Stimulated activated CD4-positive, alpha-beta T cell treated with anti-CD3 and anti-CD28 coated beads, Interleukin-15, amount 100 ng/mL, for 24 hours (primary cell): ENCODE measurements around the gene FCMR.

Experiments used
- DNase-seq: peaks from one replicate; pipeline ENCODE4 v3.0.0-alpha.2; 2020

The FCMR gene

DNA sequence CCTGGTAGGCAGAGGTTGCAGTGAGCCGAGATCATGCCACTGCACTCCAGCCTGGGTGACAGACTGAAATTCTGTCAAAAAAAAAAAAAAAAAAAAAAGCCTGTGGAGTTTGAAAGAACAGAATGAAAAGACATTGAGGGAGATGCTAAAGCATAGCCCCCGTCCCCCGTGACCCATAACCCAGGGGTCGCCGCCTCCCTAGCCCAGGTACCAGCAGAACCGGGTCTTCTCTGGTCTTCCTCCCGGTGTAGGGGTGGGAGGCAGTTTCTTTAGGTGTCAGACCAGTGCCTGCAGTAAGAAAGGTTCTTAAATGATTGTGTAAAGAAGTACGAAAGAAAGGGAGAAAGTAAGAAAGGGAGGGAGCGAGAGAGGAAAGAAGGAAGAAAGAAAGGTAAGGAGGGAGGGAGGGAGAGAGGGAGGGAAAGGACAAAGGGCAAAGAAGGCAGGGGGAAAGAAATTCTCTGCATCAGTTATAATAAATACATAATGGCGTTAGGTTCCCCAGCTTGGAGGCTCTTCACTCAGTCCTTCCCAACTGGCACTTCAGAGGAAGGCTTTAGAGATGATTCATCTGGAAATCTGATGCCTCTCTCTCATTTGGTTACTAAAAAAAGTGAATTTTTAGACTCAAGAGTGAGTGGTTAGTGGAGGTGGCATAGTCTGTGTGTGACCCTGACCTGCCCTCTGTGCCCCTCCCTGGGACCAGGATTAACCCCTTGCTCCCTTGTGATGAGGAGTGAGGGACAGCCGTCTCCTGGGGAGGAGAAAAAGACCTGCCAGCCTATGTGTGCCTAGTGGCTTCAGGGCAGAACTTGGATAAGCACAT is 23.4 kb downstream of the FCMR start:
- no peak for DNase-seq

DNA sequence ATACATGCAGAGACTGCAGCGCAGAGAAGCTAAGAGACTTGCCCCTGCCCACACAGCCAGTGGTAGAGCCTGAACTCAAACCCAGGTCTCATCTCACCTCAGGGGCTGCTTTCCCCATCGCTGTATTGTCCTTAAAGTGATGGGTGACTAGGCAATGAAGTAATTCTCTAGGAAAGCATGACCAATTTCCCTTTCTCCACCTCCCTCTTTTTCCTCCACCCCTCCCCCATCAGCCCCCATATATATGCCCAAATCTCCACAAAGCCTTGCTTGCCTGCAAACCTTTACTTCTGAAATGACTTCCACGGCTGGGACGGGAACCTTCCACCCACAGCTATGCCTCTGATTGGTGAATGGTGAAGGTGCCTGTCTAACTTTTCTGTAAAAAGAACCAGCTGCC is 24.6 kb downstream of the FCMR start, which contains the start of gene IL24:
TSS of gene IL24 (plus strand) at position 269 of the 400 bp plus-strand sequence. CDS start 390 bp downstream, outside the sequence.
- DNase-seq, result peak; percentile 85

DNA sequence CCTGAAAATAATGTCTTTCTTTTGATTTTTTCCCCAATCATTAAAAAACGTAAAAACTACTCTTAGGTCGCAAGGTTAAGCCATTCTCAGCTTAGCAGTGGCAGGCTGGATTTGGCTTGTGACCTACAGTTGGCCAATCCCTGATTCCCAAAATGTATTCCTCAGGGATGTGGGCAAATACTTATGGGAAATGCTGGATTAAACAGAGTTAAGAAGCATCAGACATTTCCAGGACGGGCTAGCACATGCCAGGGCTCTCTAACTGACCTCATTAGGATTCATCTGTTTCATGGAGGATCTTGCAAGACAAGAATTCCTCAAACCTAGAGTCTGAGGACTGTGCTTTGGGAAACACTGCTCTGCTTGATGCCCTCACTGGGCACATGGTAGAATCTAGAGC is 25.5 kb downstream of the FCMR start:
- DNase-seq, result no peak

- DNase-seq, result no peak
These were observed 25.9 kb downstream of the FCMR start for GRCh38 chr1:206895837-206896242.

DNA sequence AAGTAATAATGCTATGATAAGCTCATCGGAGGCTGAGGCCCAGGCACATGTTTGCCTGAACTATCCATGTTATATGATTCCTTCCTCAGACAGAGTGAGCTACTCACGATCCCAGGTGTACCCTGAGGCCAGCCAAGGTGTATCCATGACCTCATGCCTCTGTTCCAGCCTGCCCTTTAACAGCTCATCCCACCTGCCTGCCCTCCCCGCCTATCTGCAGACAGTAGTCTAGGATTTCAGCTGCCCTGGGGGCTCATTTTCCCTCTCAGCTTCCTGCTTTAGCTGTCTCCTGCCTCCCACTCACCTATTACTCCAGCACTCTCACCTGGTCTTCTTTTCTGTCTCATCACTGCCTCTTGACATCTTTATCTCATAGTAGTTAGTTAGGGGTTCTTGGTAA is 26.4 kb downstream of the FCMR start:
- DNase-seq, result no peak

- DNase-seq, result no peak
These were observed 28.4 kb downstream of the FCMR start for GRCh38 chr1:206893380-206893779.

DNA sequence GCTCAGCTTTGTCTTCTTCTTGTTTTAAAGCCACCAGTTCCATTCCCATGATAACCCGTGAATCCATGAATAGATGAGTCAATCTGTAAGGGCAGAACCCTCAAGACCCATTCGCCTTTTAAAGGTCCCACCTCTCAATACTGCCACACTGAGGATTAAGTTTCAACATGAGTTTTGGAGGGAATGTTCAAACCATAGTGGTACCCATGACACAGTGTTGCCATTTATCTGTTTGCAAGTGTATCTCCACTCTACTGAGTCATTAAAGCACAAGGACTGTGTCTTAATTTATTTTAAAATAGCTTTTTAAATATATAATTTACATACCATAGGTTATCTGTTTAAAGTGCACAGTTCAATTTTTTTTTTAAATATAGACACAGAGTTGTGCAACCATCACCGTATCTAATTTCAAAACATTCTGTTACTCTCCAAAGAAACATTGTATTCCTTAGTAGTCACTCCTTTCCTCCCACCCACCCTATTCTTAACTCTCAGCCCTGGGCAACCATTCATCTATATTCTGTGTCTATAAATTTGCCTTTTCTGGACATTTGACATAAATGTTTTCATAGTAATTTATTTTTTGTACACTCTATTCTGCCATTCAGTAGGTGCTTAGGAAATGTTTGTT is 29.3 kb downstream of the FCMR start:
- DNase-seq, result no peak

DNA sequence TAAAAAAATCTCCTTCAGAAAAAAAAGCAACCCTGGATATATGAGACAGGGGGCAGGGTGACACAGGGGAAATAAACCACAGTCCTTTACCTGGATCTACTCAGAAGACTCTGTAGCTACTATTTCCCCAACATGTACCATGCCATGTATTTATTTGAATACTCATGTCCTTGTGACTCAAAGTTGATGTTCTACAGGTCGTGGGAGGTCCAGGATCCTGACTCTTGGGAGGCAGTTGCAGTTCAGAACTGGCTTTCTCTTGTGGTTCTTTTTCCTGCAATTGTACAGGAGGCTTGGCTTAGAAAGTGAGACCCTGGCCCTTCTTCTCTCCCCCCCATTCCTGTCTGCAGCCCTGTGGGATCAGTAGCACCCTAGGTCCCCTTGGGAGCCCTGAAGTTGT is 30.3 kb downstream of the FCMR start:
- DNase-seq, result no peak

- peak; percentile 42 for DNase-seq
These were observed 31.3 kb downstream of the FCMR start for GRCh38 chr1:206890125-206891060.

GRCh38 chr1:206887701-206888100 is 34.0 kb downstream of the FCMR start:
- DNase-seq, result no peak

DNA sequence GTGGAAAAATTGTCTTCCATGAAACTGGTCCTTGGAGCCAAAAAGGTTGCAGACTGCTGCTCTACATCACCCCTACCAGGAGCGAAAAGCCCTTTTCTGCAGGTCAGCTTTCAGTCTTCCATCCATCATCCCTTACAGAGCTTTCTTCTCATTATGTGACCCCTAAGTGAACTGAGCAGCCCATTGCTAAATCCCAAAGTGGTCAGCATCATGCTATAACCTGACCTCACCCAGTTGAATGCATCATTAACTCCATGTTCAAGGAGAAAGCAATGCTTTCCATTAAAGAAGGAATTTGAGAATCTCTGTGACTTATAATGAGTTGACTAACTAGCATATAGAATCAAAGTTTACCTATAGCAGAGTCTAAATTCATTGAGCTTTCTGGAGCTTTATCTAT is 34.9 kb downstream of the FCMR start:
- DNase-seq, result no peak

- DNase-seq, result no peak
These were observed 36.2 kb downstream of the FCMR start for GRCh38 chr1:206885341-206886060.

- DNase-seq, result no peak
These were observed 37.9 kb downstream of the FCMR start for GRCh38 chr1:206883876-206884275.

DNA sequence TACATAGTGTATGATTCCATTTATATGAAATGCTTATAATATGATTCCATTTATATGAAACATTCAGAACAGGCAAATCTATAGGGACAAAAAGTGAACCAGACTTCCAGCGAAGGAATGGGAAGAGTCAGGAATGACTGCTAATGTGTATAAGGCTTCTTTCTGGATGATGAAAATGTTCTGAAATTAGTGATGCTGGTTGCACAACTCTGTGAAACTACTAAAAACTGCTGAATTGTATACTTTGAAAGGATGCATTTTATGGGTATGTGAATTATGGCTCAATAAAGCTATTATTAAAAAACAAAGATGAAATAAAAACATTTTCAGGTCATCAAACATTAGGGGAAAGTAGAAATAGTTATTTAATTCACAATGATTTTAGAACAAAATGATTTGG is 38.6 kb downstream of the FCMR start:
- DNase-seq, result no peak

- DNase-seq, result no peak
These were observed 39.2 kb downstream of the FCMR start for GRCh38 chr1:206882555-206882954.

DNA sequence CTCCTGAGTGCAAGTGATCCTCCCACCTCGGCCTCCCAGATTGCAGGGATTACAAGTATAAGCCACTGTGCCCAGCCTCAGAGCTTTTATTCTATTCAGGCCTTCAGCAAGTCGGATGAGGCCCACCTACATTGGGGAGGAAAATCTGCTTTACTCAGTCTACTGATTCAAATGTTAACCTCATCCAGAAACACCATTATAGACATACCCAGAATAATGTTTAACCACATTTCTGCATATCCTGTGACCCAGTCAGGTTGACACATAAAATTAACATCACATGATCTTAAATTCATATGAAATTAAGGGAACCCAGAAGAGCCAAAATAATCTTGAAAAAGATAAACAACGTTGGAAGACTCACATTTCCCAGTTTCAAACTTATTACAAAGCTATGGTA is 41.4 kb downstream of the FCMR start:
- no peak for DNase-seq

DNA sequence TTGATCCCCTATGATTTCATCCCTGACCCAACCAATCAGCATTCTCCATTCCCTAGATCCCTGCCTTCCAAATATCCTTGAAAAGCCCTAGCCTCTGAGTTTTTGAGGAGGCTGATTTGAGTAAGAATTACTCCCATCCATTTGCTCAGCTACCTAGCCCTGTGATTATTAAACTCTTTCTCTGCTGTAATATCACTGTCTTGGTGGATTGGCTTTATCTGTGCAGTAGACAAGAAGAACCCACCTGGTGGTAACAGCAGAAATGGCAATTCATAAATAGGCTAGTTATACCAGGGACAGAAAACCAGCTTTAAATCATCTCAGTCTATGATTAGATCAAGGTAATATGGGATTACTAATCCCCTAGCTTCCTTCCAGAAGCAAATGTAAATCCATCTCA is 43.3 kb downstream of the FCMR start:
- DNase-seq, result no peak

DNA sequence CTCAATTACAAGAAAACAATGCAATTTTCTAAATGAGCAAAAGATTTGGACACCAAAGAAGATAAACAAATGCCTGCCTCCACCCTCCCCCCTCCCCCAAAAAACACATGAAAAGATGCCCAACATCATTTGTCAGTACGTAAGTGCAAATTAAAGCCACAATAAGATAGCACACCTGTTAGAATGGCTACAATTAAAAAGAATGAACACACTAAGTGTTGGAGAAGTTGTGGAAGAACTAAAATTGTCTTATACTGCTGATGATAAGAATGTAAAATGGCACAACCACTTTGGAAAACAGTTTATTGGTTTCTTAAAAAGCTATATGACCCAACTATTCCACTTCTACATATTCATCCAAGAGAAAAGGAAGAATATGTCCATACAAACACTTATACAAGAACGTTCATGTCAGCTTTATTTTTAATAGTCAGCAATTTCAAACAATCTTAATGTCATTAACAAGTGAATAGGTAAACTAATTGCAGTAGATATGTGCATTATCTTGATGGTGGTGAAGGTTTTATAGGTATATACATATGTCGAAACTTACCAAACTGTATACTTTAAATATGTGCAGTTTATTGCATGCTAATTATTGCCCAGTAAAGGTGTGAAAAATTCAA is 45.9 kb downstream of the FCMR start:
- DNase-seq, result no peak

GRCh38 chr1:206873603-206874188 is 48.0 kb downstream of the FCMR start:
- DNase-seq, result no peak

DNA sequence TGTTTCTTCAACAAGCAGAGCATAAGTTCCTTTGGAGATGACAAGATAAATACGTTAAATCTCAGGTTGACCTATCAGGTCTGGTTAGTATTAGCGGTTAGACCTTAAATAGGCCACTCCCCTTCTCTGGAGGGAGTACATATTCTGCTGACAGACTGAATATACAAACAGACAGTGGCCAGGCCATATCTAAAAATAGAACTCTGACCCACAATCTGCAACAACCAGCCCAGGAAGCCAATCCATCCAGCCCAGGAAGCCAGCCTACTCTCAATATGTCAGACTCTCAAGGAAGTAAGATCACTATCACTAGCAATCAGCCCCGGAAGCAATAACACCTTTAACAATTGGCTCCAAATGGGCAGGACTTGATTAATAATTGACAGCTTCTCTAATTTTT is 49.6 kb downstream of the FCMR start:
- DNase-seq, result no peak

GRCh38 chr1:206868264-206868663 is 53.5 kb downstream of the FCMR start:
- no peak for DNase-seq

- DNase-seq, result no peak
These were observed 54.0 kb downstream of the FCMR start for GRCh38 chr1:206867716-206868115.
